ENCODE measurements around the gene ZBTB44.
"Not testable (repeated sequence)": the region's sequence is repeated elsewhere in the genome, so short reads cannot be mapped to it uniquely, and the experiment has no call there.

Gene ZBTB44

GRCh38 chr11:130314750-130315285 is at the start of gene ZBTB44:
Gene ZBTB44, minus strand, starts transcription at chr11:130314917. Its CDS starts 53,044 bp downstream, at chr11:130261873.
- peak; percentile 82 to 89 for DNase-seq (ENCODE audit: low read depth in 2 of 2)

GRCh38 chr11:130359419-130359818 is 44.7 kb upstream of the ZBTB44 start:
- no peak for DNase-seq (ENCODE audit: low read depth in 2 of 2)

GRCh38 chr11:130358398-130358797 is 43.7 kb upstream of the ZBTB44 start:
- no peak for DNase-seq (ENCODE audit: low read depth in 2 of 2)

- no peak for DNase-seq (ENCODE audit: low read depth in 2 of 2)
Measured at GRCh38 chr11:130347261-130347660, 32.5 kb upstream of the ZBTB44 start.

- no peak for DNase-seq (ENCODE audit: low read depth in 2 of 2)
Measured at GRCh38 chr11:130344841-130345240, 30.1 kb upstream of the ZBTB44 start.

GRCh38 chr11:130340671-130341319 is 26.1 kb upstream of the ZBTB44 start:
- no peak for DNase-seq (ENCODE audit: low read depth in 2 of 2)

GRCh38 chr11:130338667-130339066 is 23.9 kb upstream of the ZBTB44 start:
- no peak for DNase-seq (ENCODE audit: low read depth in 2 of 2)

GRCh38 chr11:130337281-130338089 is 22.8 kb upstream of the ZBTB44 start:
- DNase-seq (ENCODE audit: low read depth in 2 of 2), result no peak

GRCh38 chr11:130331397-130331796 is 16.7 kb upstream of the ZBTB44 start:
- not testable (repeated sequence) for DNase-seq (ENCODE audit: low read depth in 2 of 2)

GRCh38 chr11:130330101-130330684 is 15.5 kb upstream of the ZBTB44 start:
- DNase-seq (ENCODE audit: low read depth in 2 of 2), result no peak

GRCh38 chr11:130328420-130328819 is 13.7 kb upstream of the ZBTB44 start:
- DNase-seq (ENCODE audit: low read depth in 2 of 2), result no peak

- DNase-seq (ENCODE audit: low read depth in 2 of 2), result no peak
Measured at GRCh38 chr11:130327716-130328115, 13.0 kb upstream of the ZBTB44 start.

- DNase-seq (ENCODE audit: low read depth in 2 of 2), result no peak
Measured at GRCh38 chr11:130325691-130326090, 11.0 kb upstream of the ZBTB44 start.

- no peak for DNase-seq (ENCODE audit: low read depth in 2 of 2)
Measured at GRCh38 chr11:130323452-130324450, 9.0 kb upstream of the ZBTB44 start.

GRCh38 chr11:130322126-130322525 is 7.4 kb upstream of the ZBTB44 start:
- no peak for DNase-seq (ENCODE audit: low read depth in 2 of 2)

- DNase-seq (ENCODE audit: low read depth in 2 of 2), result no peak
Measured at GRCh38 chr11:130318031-130318673, 3.4 kb upstream of the ZBTB44 start.

GRCh38 chr11:130315354-130315970 is 745 bp upstream of the ZBTB44 start:
- peak; percentile 30 for DNase-seq (ENCODE audit: low read depth in 2 of 2)

- DNase-seq (ENCODE audit: low read depth in 2 of 2), result peak; percentile 31 to 54
Measured at GRCh38 chr11:130314184-130314749, 450 bp downstream of the ZBTB44 start.

GRCh38 chr11:130313383-130314183 is 1.1 kb downstream of the ZBTB44 start:
- no peak for DNase-seq (ENCODE audit: low read depth in 2 of 2)

Measured in stimulated activated CD4-positive, alpha-beta T cell treated with anti-CD3 and anti-CD28 coated beads, Interleukin-15, amount 100 ng/mL, for 48 hours (primary cell).